ENCODE measurements around the gene OXNAD1.

The OXNAD1 gene

DNA sequence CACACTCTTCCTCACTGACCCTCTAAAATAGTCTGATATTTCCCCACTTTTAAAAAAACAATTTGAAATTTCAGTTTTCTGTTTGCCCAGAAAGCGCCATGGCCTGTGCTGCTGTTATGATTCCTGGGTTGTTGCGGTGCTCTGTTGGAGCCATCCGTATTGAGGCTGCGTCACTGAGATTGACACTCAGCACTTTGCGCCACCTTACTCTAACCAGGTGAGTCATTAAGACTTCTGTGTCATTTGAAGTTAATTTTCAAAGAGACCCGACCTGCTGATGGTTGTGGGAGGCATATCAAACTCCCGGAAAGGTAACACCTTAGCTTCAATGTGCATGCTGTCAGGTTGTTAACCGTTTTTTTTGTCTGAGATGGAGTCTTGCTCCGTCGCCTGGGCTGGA, 5.8 kb downstream of the OXNAD1 start:
- no peak for TF ChIP-seq TEAD4 (IDR thresholded peaks at IDR 0.05)

DNA sequence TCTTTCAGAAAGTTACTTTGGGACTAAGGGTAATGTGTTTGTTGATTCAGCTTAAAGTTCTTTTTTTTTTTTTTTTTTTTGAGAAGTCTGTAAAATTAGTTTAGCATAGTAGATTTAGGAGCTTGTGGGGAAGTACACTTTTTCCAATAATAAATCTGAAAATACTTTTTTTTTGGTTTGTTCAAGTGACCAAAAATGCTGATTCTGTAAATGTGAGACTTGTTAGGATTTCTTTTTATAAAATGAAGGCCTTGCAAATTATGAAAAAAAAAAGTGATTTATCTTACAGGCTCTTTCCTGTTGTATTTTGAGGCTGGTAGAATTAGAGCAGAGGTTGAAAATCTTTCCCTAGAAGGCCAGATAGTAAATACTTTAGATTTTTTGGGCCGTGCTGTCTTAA, 7.6 kb downstream of the OXNAD1 start:
- TF ChIP-seq ZBTB7A (IDR thresholded peaks at IDR 0.05; ENCODE audit: low read depth) (no peak), TEAD4 (IDR thresholded peaks at IDR 0.05) (no peak), FOXM1 (IDR thresholded peaks at IDR 0.05; ENCODE audit: borderline replicate concordance, low read depth) (no peak), NFIC (IDR thresholded peaks at IDR 0.05) (no peak), CEBPB (IDR thresholded peaks at IDR 0.05) (no peak), TAF1 (IDR thresholded peaks at IDR 0.05; ENCODE audit: low read depth) (no peak), TCF12 (IDR thresholded peaks at IDR 0.05; ENCODE audit: low read depth) (no peak), CREB1 (IDR thresholded peaks at IDR 0.05; ENCODE audit: low read depth) (no peak), EGR1 (IDR thresholded peaks at IDR 0.05) (no peak), RAD21 (IDR thresholded peaks at IDR 0.05; ENCODE audit: low read depth) (no peak), EP300 (IDR thresholded peaks at IDR 0.05; ENCODE audit: borderline replicate concordance) (no peak), YY1 (IDR thresholded peaks at IDR 0.05; ENCODE audit: low read depth) (no peak)
- TF ChIP-seq, protein P1, sequence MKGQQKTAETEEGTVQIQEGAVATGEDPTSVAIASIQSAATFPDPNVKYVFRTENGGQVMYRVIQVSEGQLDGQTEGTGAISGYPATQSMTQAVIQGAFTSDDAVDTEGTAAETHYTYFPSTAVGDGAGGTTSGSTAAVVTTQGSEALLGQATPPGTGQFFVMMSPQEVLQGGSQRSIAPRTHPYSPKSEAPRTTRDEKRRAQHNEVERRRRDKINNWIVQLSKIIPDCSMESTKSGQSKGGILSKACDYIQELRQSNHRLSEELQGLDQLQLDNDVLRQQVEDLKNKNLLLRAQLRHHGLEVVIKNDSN (IDR thresholded peaks at IDR 0.05) = no peak
- TF ChIP-seq, protein P2, sequence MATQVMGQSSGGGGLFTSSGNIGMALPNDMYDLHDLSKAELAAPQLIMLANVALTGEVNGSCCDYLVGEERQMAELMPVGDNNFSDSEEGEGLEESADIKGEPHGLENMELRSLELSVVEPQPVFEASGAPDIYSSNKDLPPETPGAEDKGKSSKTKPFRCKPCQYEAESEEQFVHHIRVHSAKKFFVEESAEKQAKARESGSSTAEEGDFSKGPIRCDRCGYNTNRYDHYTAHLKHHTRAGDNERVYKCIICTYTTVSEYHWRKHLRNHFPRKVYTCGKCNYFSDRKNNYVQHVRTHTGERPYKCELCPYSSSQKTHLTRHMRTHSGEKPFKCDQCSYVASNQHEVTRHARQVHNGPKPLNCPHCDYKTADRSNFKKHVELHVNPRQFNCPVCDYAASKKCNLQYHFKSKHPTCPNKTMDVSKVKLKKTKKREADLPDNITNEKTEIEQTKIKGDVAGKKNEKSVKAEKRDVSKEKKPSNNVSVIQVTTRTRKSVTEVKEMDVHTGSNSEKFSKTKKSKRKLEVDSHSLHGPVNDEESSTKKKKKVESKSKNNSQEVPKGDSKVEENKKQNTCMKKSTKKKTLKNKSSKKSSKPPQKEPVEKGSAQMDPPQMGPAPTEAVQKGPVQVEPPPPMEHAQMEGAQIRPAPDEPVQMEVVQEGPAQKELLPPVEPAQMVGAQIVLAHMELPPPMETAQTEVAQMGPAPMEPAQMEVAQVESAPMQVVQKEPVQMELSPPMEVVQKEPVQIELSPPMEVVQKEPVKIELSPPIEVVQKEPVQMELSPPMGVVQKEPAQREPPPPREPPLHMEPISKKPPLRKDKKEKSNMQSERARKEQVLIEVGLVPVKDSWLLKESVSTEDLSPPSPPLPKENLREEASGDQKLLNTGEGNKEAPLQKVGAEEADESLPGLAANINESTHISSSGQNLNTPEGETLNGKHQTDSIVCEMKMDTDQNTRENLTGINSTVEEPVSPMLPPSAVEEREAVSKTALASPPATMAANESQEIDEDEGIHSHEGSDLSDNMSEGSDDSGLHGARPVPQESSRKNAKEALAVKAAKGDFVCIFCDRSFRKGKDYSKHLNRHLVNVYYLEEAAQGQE (IDR thresholded peaks at IDR 0.05; ENCODE audit: low read depth) = no peak
- TF ChIP-seq, protein P3, sequence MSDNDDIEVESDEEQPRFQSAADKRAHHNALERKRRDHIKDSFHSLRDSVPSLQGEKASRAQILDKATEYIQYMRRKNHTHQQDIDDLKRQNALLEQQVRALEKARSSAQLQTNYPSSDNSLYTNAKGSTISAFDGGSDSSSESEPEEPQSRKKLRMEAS (IDR thresholded peaks at IDR 0.05) = no peak

DNA sequence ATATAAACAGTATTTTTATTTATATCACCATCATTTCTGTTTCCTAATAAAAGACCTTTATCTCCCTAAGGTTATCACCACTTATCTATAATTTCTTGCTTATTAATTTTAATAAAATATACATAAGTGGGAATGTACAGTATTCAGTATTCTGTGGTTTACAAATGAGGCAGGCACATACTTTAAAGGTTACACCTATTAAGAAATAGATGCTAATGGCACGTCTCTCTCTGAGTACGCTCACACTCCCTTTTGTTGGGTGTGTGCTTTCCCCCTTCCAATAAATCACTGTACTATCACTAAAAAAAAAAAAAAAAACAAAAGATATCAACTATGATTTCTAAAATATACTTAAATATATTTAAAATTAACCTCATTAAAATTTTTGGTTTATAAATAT, 8.9 kb downstream of the OXNAD1 start:
- TF ChIP-seq CREB1 (IDR thresholded peaks at IDR 0.05; ENCODE audit: low read depth) (no peak), EP300 (IDR thresholded peaks at IDR 0.05; ENCODE audit: borderline replicate concordance) (no peak), FOXM1 (IDR thresholded peaks at IDR 0.05; ENCODE audit: borderline replicate concordance, low read depth) (no peak), TEAD4 (IDR thresholded peaks at IDR 0.05) (no peak), RAD21 (IDR thresholded peaks at IDR 0.05; ENCODE audit: low read depth) (no peak), CEBPB (IDR thresholded peaks at IDR 0.05) (no peak), NFIC (IDR thresholded peaks at IDR 0.05) (no peak), TAF1 (IDR thresholded peaks at IDR 0.05; ENCODE audit: low read depth) (no peak), ZBTB7A (IDR thresholded peaks at IDR 0.05; ENCODE audit: low read depth) (no peak), TCF12 (IDR thresholded peaks at IDR 0.05; ENCODE audit: low read depth) (no peak)
- TF ChIP-seq, protein P3 (IDR thresholded peaks at IDR 0.05) = no peak
- TF ChIP-seq, protein P1 (IDR thresholded peaks at IDR 0.05) = no peak
- TF ChIP-seq, protein P2 (IDR thresholded peaks at IDR 0.05; ENCODE audit: low read depth) = no peak

DNA sequence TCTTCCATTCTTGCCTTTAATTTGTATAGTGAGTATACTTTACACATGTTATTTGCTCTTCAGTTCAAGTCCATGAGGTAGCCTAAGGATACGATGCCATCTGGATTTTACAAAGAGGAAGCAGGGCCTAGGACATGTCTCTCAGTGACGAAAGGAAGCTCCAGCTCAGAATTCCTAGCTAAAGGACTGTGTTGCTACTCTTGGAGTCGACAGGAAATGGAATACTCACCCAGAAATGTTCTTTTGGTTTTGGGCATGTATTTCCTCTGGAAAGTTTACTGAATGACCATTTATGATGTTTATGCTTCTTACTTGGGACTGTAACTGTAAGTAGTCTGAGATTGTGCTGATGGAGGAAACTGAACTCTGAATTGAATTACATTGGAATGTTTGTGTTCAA, 12.5 kb downstream of the OXNAD1 start:
- TF ChIP-seq CREB1 (IDR thresholded peaks at IDR 0.05; ENCODE audit: low read depth) (no peak), YY1 (IDR thresholded peaks at IDR 0.05; ENCODE audit: low read depth) (no peak), EP300 (IDR thresholded peaks at IDR 0.05; ENCODE audit: borderline replicate concordance) (no peak), RAD21 (IDR thresholded peaks at IDR 0.05; ENCODE audit: low read depth) (no peak), ZBTB7A (IDR thresholded peaks at IDR 0.05; ENCODE audit: low read depth) (no peak), TCF12 (IDR thresholded peaks at IDR 0.05; ENCODE audit: low read depth) (no peak), FOXM1 (IDR thresholded peaks at IDR 0.05; ENCODE audit: borderline replicate concordance, low read depth) (no peak), CEBPB (IDR thresholded peaks at IDR 0.05) (no peak), TEAD4 (IDR thresholded peaks at IDR 0.05) (no peak)

DNA sequence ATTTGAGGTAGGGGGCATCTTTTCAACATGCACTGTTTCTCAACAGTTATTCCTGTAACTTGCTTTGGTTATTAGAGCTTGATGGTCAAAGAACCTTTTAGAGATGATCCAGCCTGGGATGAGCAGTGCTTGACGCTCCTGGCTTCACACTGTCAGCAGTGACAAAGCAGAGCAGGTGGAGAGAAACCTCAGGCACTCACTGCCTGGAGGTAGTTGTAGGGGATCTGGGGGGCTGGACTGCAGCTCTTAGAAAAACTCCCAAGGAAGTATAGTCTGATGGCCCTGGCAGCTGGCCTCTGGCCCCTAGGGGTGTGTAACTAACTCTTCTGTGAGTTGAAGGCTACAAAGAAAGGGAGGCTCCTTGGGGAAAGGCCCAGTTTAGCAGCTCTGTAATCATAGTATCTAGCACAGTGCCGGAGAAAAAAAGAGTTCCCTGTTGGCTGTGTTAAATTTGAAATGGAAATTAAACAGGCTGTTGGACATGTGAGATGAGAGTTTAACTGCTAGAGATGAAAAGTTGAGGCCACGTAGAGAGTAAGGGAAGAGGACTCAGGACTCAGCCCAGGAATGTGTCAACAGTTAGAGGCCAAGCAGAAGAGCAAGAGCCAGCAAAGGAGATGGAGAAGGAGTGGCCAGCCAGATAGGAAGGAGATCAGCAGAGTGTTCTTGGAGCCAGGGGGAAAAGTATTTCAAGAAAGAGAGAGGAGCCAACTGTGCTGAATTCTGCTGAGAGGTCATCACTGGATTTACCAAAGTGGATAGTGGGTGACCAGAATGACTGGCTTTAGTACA, 14.2 kb downstream of the OXNAD1 start:
- TF ChIP-seq EGR1 (IDR thresholded peaks at IDR 0.05) = no peak
- no peak for TF ChIP-seq RAD21 (IDR thresholded peaks at IDR 0.05; ENCODE audit: low read depth)
- no peak for TF ChIP-seq TEAD4 (IDR thresholded peaks at IDR 0.05)
- TF ChIP-seq YY1 (IDR thresholded peaks at IDR 0.05; ENCODE audit: low read depth) = no peak
- TF ChIP-seq EP300 (IDR thresholded peaks at IDR 0.05; ENCODE audit: borderline replicate concordance) = no peak
- TF ChIP-seq, protein P2 (IDR thresholded peaks at IDR 0.05; ENCODE audit: low read depth) = no peak
- TF ChIP-seq CEBPB (IDR thresholded peaks at IDR 0.05) = no peak
- no peak for TF ChIP-seq ZBTB7A (IDR thresholded peaks at IDR 0.05; ENCODE audit: low read depth)
- no peak for TF ChIP-seq CREB1 (IDR thresholded peaks at IDR 0.05; ENCODE audit: low read depth)
- TF ChIP-seq, protein P1 (IDR thresholded peaks at IDR 0.05) = no peak
- no peak for TF ChIP-seq FOXM1 (IDR thresholded peaks at IDR 0.05; ENCODE audit: borderline replicate concordance, low read depth)
- no peak for TF ChIP-seq NFIC (IDR thresholded peaks at IDR 0.05)
- no peak for TF ChIP-seq TCF12 (IDR thresholded peaks at IDR 0.05; ENCODE audit: low read depth)
- no peak for TF ChIP-seq TAF1 (IDR thresholded peaks at IDR 0.05; ENCODE audit: low read depth)

Measured in Ishikawa (cell line).